Neutrophil (primary cell): Measurements from ENCODE around the gene SLC47A2.

Experiments
- H3K27ac ChIP-seq: fragments of 200-600 bp; sonication (generic); 2 replicates; pipeline ENCODE4 v1.5.1; 2016; ENCODE audit warnings: mild to moderate bottlenecking, moderate library complexity
- H3K27me3 ChIP-seq: fragments of 200-600 bp; sonication (generic); 2 replicates; pipeline ENCODE4 v1.6.0; 2016; ENCODE audit warnings: mild to moderate bottlenecking
- H3K36me3 ChIP-seq: fragments of 200-600 bp; sonication (generic); 2 replicates; pipeline ENCODE4 v1.5.1; 2017
- H3K4me1 ChIP-seq, 2 experiments: fragments of 200-600 bp in 1 of 2; sonication (generic) in 1 of 2; 1 replicate in 1 of 2; 2 replicates in 1 of 2; pipeline versions ENCODE4 v1.5.1 to v1.6.1; 2013 to 2016; ENCODE audit warnings: low read depth in 1 of 2, low read length in 1 of 2, mild to moderate bottlenecking in 1 of 2, moderate library complexity in 1 of 2; ENCODE audit not compliant: control insufficient read depth in 1 of 2, insufficient read depth in 1 of 2
- H3K4me3 ChIP-seq, 2 experiments: fragments of 200-600 bp in 1 of 2; sonication (generic) in 1 of 2; 1 replicate in 1 of 2; 2 replicates in 1 of 2; pipeline ENCODE4 v1.5.1; 2013 to 2016; ENCODE audit warnings: low read depth in 1 of 2, low read length in 1 of 2, mild to moderate bottlenecking in 1 of 2, moderate library complexity in 1 of 2
- H3K9me3 ChIP-seq: fragments of 200-600 bp; sonication (generic); 2 replicates; pipeline ENCODE4 v1.5.1; 2016
- CTCF ChIP-seq: fragments of 200-600 bp; sonication (generic); IDR thresholded peaks from 2 replicates; pipeline ENCODE4 v1.5.1; 2016; ENCODE audit warnings: antibody characterized with exemption

Gene SLC47A2

GRCh38 chr17:19750020-19750572 is 33.7 kb upstream of the SLC47A2 start:
- no peak for TF ChIP-seq CTCF
- no peak overlapping the region for H3K4me3 ChIP-seq
- H3K4me1 ChIP-seq: peaks cover 0 to under 1% of the 10 kb centered on the region in 2 experiments
- peaks cover 12% of the 10 kb centered on the region for H3K27me3 ChIP-seq
- H3K27ac ChIP-seq: no peak overlapping the region
- H3K9me3 ChIP-seq: no peaks in the 10 kb centered on the region
- no peaks in the 10 kb centered on the region for H3K36me3 ChIP-seq

GRCh38 chr17:19748807-19749193 is 32.4 kb upstream of the SLC47A2 start:
- no peaks in the 10 kb centered on the region for H3K9me3 ChIP-seq
- no peak overlapping the region for H3K27ac ChIP-seq
- peaks cover 22% of the 10 kb centered on the region for H3K27me3 ChIP-seq
- H3K4me3 ChIP-seq: no peak overlapping the region
- no peak for TF ChIP-seq CTCF
- peaks cover 5 to 8% of the 10 kb centered on the region in 2 experiments for H3K4me1 ChIP-seq
- H3K36me3 ChIP-seq: no peaks in the 10 kb centered on the region

GRCh38 chr17:19747829-19748806 is 31.7 kb upstream of the SLC47A2 start, which contains the start of gene ALDH3A1:
Gene ALDH3A1, minus strand, starts transcription at chr17:19748298. Its CDS starts 3,169 bp downstream, at chr17:19745129.
- no peak within 1 kb of the TSS for H3K4me3 ChIP-seq
- no peak within 1 kb of the TSS for H3K27ac ChIP-seq
- H3K27me3 ChIP-seq: peaks cover 20% of the 10 kb centered on the region
- H3K9me3 ChIP-seq: no peaks in the 10 kb centered on the region
- no peaks in the 10 kb centered on the region for H3K36me3 ChIP-seq
- peaks cover 5 to 8% of the 10 kb centered on the region in 2 experiments for H3K4me1 ChIP-seq
- TF ChIP-seq CTCF: no peak

- no peak for TF ChIP-seq CTCF
- Histone ChIP-seq H3K4me3 (no peak overlapping the region), H3K27ac (no peak overlapping the region), H3K27me3 (peaks cover 15% of the 10 kb centered on the region), H3K36me3 (no peaks in the 10 kb centered on the region), H3K9me3 (no peaks in the 10 kb centered on the region), H3K4me1 (peaks cover 5 to 8% of the 10 kb centered on the region in 2 experiments)
Measured at GRCh38 chr17:19747159-19747719, 30.9 kb upstream of the SLC47A2 start.

- TF ChIP-seq CTCF: no peak
- Histone ChIP-seq H3K36me3 (no peaks in the 10 kb centered on the region), H3K27me3 (peaks cover 15% of the 10 kb centered on the region)
Measured at GRCh38 chr17:19746517-19746916, 30.1 kb upstream of the SLC47A2 start.

More at GRCh38 chr17:19746517-19746916, 30.1 kb upstream of the SLC47A2 start:
- no peaks in the 10 kb centered on the region for H3K9me3 ChIP-seq
- no peak overlapping the region for H3K27ac ChIP-seq
- H3K4me1 ChIP-seq: peaks cover 5 to 8% of the 10 kb centered on the region in 2 experiments
- no peak overlapping the region for H3K4me3 ChIP-seq
